Karpas-422 (cell line): ENCODE data around the gene RHBDD3. TPM values are rescaled to one million over a fixed set of nuclear protein-coding genes. Genes with fewer than 3 reads are reported as not detected.

Experiments used
- DNase-seq: peaks from one replicate; pipeline ENCODE4 v3.0.0-alpha.2; 2015
- H2AFZ ChIP-seq: fragments of 200-600 bp; sonication (generic); 2 replicates; pipeline ENCODE4 v1.6.1; 2014; ENCODE audit warnings: antibody characterized with exemption, low read length, mixed read lengths
- H3K27ac ChIP-seq: fragments of 200-600 bp; sonication (generic); 2 replicates; pipeline ENCODE4 v1.5.1; 2014; ENCODE audit warnings: mild to moderate bottlenecking, low read length, moderate library complexity
- H3K27me3 ChIP-seq: fragments of 200-600 bp; sonication (generic); 2 replicates; pipeline ENCODE4 v1.6.1; 2014; ENCODE audit warnings: low read length, mixed read lengths
- H3K36me3 ChIP-seq: fragments of 200-600 bp; sonication (generic); 2 replicates; pipeline ENCODE4 v1.6.1; 2014; ENCODE audit warnings: low read length, mixed read lengths; ENCODE audit not compliant: insufficient read depth
- H3K4me1 ChIP-seq: fragments of 200-600 bp; sonication (generic); 2 replicates; pipeline ENCODE4 v1.6.1; 2014; ENCODE audit warnings: mild to moderate bottlenecking, low read length, mixed read lengths
- H3K4me2 ChIP-seq: fragments of 200-600 bp; sonication (generic); 2 replicates; pipeline ENCODE4 v1.6.1; 2014; ENCODE audit warnings: low read length, low read depth, mild to moderate bottlenecking; ENCODE audit not compliant: poor library complexity, severe bottlenecking
- H3K4me3 ChIP-seq: fragments of 200-600 bp; sonication (generic); 2 replicates; pipeline ENCODE4 v1.5.1; 2014; ENCODE audit warnings: mild to moderate bottlenecking, antibody characterized with exemption, low read length, mixed read lengths
- H3K79me2 ChIP-seq: fragments of 200-600 bp; sonication (generic); 2 replicates; pipeline ENCODE4 v1.6.1; 2014; ENCODE audit warnings: mild to moderate bottlenecking, low read length, mixed read lengths
- H3K9ac ChIP-seq: fragments of 200-600 bp; sonication (generic); 2 replicates; pipeline ENCODE4 v1.6.0; 2014; ENCODE audit warnings: low read length
- H3K9me2 ChIP-seq: fragments of 200-600 bp; sonication (generic), shearing (Covaris generic); replicated peaks from 2 replicates; pipeline ENCODE4 v1.6.0; 2014; ENCODE audit warnings: mild to moderate bottlenecking, low read length, moderate library complexity; ENCODE audit not compliant: insufficient read depth
- H3K9me3 ChIP-seq: fragments of 300-700, 200-600 bp; sonication (generic); 2 replicates; pipeline ENCODE4 v1.6.1; 2014; ENCODE audit warnings: low read length, mixed read lengths
- H4K20me1 ChIP-seq: fragments of 200-600 bp; sonication (generic); 2 replicates; pipeline ENCODE4 v1.6.1; 2014; ENCODE audit warnings: mild to moderate bottlenecking, antibody characterized with exemption, low read length, low read depth; ENCODE audit not compliant: insufficient read depth
- total RNA-seq: library from RNA; depleted of rRNA; stranded (reverse); fragments of >200 nt; shearing (Covaris generic); gene quantifications from 2 replicates; pipeline ENCODE4 v1.2.3, GENCODE V29; 2014; ENCODE audit warnings: low replicate concordance

Gene RHBDD3
- total RNA-seq, 1 experiment from 2014 or later = 8.8 TPM

DNA sequence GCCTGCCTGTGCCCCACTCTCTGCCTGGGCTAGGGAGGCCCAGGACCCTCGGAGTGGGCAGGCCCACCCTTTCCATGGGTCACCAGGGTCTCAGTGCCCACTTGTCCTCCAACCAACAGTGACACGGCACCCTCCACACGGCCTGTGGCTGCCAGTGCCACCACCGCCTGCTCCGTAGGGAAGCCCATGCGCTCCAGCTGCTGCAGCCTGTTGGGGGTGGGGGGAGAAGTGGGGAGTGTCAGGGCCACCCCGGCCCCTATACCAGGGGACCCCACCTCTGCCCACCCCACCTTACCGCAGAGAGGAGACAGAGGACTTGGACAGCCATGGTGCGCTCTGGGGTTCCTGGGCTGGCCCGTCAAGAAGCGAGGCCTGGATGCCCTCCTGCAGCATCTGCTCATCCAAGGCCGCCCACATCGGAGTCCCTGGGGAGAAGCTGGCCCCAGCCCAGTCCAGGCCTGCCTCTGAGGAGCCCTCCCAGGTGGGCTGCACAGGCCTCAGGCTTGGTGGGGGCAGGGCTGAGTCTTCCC, 7.7 kb downstream of the RHBDD3 start:
- Histone ChIP-seq H4K20me1 (no peaks in the 10 kb centered on the region), H3K4me2 (no peak overlapping the region), H3K9me2 (no peaks in the 10 kb centered on the region), H3K27me3 (no peaks in the 10 kb centered on the region), H3K4me3 (no peak overlapping the region), H3K9me3 (no peaks in the 10 kb centered on the region), H3K9ac (no peak overlapping the region), H3K27ac (no peak overlapping the region), H2AFZ (no peak overlapping the region), H3K4me1 (no peaks in the 10 kb centered on the region), H3K79me2 (no peaks in the 10 kb centered on the region), H3K36me3 (peaks cover 4% of the 10 kb centered on the region; the same call in 1 of the 2 replicates)
- DNase-seq = no peak

DNA sequence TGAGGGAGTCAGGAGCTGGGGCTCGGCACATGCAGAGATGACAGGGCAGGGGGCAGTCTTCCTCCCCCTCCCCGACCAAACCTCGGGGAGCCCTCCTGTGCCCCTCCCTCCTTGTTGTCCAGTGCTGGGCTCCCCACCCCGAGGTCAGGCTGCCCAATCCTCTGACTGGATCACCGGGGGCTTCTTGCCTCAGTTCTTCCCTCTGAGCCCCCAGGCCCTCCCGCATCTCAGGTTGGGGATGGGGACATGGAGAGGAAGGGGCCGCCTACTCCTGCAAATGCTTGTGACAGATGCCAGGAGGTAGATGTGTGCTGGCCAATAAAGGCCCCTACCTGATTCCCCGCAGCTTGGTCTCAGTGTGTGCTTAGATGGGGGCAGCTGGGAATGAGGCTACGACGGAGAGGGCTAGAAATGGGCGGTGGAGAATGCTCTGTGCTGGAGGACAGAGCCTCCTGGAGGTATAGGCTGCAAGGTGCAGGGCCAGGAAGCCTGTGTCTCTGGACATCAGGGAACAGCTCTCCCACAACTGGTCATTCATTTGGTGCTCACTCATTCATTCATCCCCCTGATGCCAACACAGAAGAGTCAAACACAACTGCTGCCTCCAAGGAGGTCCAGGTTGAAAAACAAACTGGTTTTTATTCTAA, 8.4 kb downstream of the RHBDD3 start:
- Histone ChIP-seq H3K79me2 (no peaks in the 10 kb centered on the region), H3K27ac (no peak overlapping the region), H3K4me3 (no peak overlapping the region), H3K4me2 (no peak overlapping the region), H3K9me2 (no peaks in the 10 kb centered on the region), H3K9me3 (no peaks in the 10 kb centered on the region), H3K36me3 (peaks cover 2% of the 10 kb centered on the region; the same call in 1 of the 2 replicates), H4K20me1 (no peaks in the 10 kb centered on the region), H3K4me1 (no peaks in the 10 kb centered on the region), H3K27me3 (no peaks in the 10 kb centered on the region), H3K9ac (no peak overlapping the region), H2AFZ (no peak overlapping the region)
- DNase-seq = no peak

DNA sequence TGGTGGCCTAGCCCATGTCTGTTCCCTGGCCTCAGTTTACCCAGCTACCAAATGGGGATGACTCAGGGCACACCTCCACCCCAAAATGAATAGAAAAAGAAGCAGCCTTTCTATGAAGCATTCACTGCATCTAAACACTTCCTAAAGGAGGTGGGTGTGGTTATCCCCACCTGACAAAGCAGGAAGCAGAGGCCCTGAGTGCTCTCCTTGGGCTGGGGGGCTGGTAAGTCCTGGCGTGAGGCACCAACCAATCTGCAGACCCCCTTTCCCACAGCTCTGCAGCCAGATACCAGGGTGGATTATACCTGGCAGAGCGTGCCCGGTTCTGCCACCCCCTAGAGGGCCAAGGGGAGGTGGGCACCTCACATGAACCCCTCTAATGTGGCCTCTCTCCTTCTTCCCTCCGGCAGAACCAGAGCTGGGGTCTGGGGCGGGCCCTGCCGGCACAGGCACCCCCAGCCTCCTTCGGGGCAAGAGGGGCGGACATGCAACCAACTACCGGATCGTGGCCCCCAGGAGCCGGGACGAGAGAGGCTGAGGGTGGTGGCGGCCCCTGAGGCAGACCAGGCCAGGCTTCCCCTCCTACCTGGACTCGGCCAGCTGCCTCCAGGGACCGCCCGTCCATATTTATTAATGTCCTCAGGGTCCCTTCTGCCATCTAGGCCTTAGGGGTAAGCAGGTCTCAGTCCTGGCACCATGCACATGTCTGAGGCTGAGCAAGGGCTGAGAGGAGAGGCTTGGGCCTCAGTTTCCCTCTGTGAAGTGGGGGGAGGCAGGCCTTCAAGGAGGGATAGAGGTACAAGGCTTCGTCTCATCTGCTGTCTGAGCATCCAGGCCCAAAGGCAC, 9.2 kb downstream of the RHBDD3 start:
- Histone ChIP-seq H3K27ac (no peak overlapping the region), H2AFZ (no peak overlapping the region), H3K4me1 (no peaks in the 10 kb centered on the region), H4K20me1 (no peaks in the 10 kb centered on the region), H3K9me3 (no peaks in the 10 kb centered on the region), H3K4me2 (no peak overlapping the region), H3K4me3 (no peak overlapping the region), H3K36me3 (no peaks in the 10 kb centered on the region), H3K79me2 (no peaks in the 10 kb centered on the region), H3K9ac (no peak overlapping the region), H3K9me2 (no peaks in the 10 kb centered on the region), H3K27me3 (no peaks in the 10 kb centered on the region)
- DNase-seq = no peak

DNA sequence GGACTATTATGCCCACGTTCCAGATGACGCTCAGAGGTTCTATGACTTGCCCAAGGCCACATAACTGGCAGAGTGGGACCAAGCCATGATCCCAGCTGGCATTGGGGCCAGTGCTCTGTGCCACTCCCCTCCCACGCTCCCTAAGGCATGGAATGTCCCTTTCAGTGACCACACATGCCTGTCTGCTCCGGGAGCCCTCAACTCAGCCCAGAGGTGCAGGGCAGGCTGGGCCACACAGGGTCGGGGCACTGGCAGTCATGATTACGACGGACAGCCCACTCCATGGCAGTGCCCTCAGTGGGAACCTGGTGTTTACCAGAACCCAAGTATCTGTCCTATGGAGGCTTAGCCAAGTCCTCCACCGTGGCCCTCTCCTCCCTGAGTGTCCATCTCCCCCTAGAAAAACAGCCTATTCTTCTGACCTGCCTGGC, 10.0 kb downstream of the RHBDD3 start:
- Histone ChIP-seq H3K27ac (no peak overlapping the region), H3K4me1 (no peaks in the 10 kb centered on the region), H3K79me2 (no peaks in the 10 kb centered on the region), H3K4me2 (no peak overlapping the region), H3K36me3 (no peaks in the 10 kb centered on the region), H3K9me2 (no peaks in the 10 kb centered on the region), H3K27me3 (no peaks in the 10 kb centered on the region), H3K9me3 (no peaks in the 10 kb centered on the region), H2AFZ (no peak overlapping the region), H3K9ac (no peak overlapping the region), H3K4me3 (no peak overlapping the region), H4K20me1 (no peaks in the 10 kb centered on the region)
- DNase-seq = no peak

DNA sequence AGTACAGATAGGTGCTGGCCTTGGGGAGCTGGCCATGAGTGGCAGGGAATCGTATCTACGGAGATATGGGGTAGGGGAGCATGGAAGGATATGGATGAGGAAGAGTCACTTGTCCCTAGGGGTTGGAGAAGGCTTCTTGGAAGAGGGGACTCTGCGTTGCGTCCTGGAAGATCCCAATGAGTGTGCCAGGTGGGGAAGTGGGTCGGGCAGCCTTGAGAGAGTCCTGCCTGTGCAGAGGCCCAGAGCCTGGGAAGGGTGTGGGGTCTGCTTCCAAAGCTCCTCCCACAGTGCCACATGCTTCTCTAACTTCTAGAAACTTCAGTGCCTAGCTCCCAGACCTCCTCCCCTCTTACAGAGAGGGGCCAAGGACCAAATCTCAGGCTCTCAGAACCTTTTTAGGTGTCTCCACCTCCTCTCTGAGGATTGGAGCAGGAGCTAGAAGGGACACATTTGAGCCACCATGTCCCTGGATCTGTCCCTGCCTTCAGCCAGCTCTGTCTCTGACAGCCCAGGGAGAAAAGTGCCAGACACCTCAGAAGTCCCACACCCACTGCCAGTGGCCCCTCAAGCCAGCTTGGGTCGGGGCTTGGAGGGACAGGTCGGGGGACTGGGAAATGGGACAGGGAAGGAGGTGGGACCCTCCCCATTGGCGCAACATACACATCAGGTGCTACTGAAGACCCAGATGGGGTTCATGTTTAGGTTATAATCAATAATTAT, 11.0 kb downstream of the RHBDD3 start:
- Histone ChIP-seq H3K36me3 (no peaks in the 10 kb centered on the region), H3K27me3 (no peaks in the 10 kb centered on the region), H2AFZ (no peak overlapping the region), H3K27ac (no peak overlapping the region), H3K9me3 (no peaks in the 10 kb centered on the region), H3K9ac (no peak overlapping the region), H4K20me1 (no peaks in the 10 kb centered on the region), H3K4me2 (no peak overlapping the region), H3K9me2 (no peaks in the 10 kb centered on the region), H3K4me1 (no peaks in the 10 kb centered on the region), H3K79me2 (no peaks in the 10 kb centered on the region), H3K4me3 (no peak overlapping the region)
- no peak for DNase-seq

DNA sequence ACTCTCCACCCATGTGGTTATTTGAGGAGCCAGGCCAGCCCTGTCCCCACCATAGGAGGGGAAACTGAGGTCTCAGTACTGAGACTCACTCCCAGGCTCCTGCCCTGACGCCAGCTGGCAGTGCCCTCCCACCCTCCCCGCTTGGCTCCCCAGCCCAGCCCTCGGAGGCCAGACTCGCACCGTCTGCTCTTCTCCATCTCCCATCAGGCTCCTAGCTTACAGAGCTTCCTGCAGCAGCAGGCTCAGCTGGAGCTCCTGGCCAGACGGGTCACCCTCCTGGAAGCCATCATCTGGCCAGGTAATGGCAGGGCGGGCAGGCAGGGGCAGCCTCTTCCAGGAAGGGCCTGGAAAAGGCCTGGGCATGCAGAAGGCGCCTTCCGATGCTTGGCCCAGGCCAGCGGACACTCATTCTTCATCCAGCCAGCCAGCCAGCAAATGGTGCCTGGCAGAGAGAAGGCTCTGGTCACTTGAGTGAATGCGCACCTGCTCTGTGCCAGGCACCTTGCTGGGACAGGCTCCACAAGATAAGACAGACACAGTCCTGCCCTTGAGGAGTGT, 12.6 kb downstream of the RHBDD3 start:
- Histone ChIP-seq H4K20me1 (no peaks in the 10 kb centered on the region), H3K4me3 (no peak overlapping the region), H3K4me1 (no peaks in the 10 kb centered on the region), H3K4me2 (no peak overlapping the region), H3K9ac (no peak overlapping the region), H3K36me3 (no peaks in the 10 kb centered on the region), H3K9me2 (no peaks in the 10 kb centered on the region), H3K9me3 (no peaks in the 10 kb centered on the region), H3K79me2 (no peaks in the 10 kb centered on the region), H3K27ac (no peak overlapping the region), H3K27me3 (no peaks in the 10 kb centered on the region), H2AFZ (no peak overlapping the region)
- DNase-seq = no peak

DNA sequence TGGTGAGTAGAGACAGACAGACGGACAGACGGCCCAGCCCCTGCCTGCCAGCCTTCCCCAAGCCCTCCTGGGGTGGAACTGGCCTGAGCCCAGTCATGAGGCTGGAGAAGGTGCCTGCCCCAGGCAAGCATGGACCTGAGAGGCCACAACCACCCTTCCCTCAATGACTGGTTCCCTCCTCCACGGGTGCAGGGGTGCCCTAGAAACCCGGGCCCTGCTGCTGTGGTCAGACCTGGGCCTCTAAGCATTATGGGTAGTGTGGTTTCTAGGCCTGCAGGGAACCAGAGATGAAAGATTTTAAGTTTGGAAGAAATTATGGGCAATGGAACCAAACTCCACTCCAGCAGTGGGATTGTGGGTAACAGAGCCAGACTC, 13.5 kb downstream of the RHBDD3 start:
- H3K79me2 ChIP-seq = no peaks in the 10 kb centered on the region
- H3K9me2 ChIP-seq = no peaks in the 10 kb centered on the region
- no peaks in the 10 kb centered on the region for H3K27me3 ChIP-seq
- no peaks in the 10 kb centered on the region for H3K4me1 ChIP-seq
- no peaks in the 10 kb centered on the region for H4K20me1 ChIP-seq
- no peak overlapping the region for H3K4me3 ChIP-seq
- H2AFZ ChIP-seq = no peak overlapping the region
- no peak overlapping the region for H3K9ac ChIP-seq
- no peak overlapping the region for H3K4me2 ChIP-seq
- H3K27ac ChIP-seq = no peak overlapping the region
- no peak for DNase-seq
- H3K36me3 ChIP-seq = no peaks in the 10 kb centered on the region
- no peaks in the 10 kb centered on the region for H3K9me3 ChIP-seq
